Heart left ventricle (tissue), 16 donors: Measurements from ENCODE around the gene TRAF2. TPM values are rescaled to one million over a fixed set of nuclear protein-coding genes. Genes with fewer than 3 reads are reported as not detected.

Experiments used
- ATAC-seq, 4 donors: fragments of 200-7000 bp; cut with Tn5 transposase; one replicate each; pipeline ENCODE4 v1.9.1; 2020 to 2022; ENCODE audit warnings: moderate library complexity in 4 of 4, mild to moderate bottlenecking in 3 of 4, moderate number of reproducible peaks in 1 of 4
- DNase-seq, 5 donors: peaks; one replicate each; pipeline ENCODE4 v3.0.0-alpha.2; 2020
- H3K27ac ChIP-seq, 12 donors: fragments of 200-600 bp; sonication (generic) in 4 of 12; one replicate each; pipeline versions ENCODE4 v1.5.0 to v1.8.0; 2016 to 2022; ENCODE audit warnings: mild to moderate bottlenecking in 2 of 12
- H3K27me3 ChIP-seq, 9 donors: fragments of 200-600 bp; sonication (generic) in 2 of 9; one replicate each; pipeline versions ENCODE4 v1.5.1 to v1.8.0; 2016 to 2022; ENCODE audit warnings: mild to moderate bottlenecking in 3 of 9
- H3K36me3 ChIP-seq, 9 donors: fragments of 200-600 bp; sonication (generic) in 2 of 9; one replicate each; pipeline versions ENCODE4 v1.5.0 to v1.8.0; 2018 to 2022; ENCODE audit warnings: mild to moderate bottlenecking in 2 of 9
- H3K4me1 ChIP-seq, 12 donors: fragments of 200-600 bp; sonication (generic) in 4 of 12; one replicate each; pipeline versions ENCODE4 v1.5.0 to v1.8.0; 2016 to 2022; ENCODE audit warnings: mild to moderate bottlenecking in 3 of 12
- H3K4me3 ChIP-seq, 12 donors: fragments of 200-600 bp; sonication (generic) in 4 of 12; one replicate each; pipeline versions ENCODE4 v1.5.0 to v1.8.0; 2017 to 2022; ENCODE audit warnings: mild to moderate bottlenecking in 9 of 12, moderate library complexity in 4 of 12
- H3K9me3 ChIP-seq, 12 donors: fragments of 200-600 bp; sonication (generic) in 4 of 12; one replicate each; pipeline versions ENCODE4 v1.5.0 to v1.8.0; 2016 to 2022; ENCODE audit warnings: mild to moderate bottlenecking in 1 of 12
- CTCF ChIP-seq, 12 donors: fragments of 200-600 bp; sonication (generic) in 4 of 12; IDR thresholded peaks; one replicate each; pipeline versions ENCODE4 v1.5.0 to v1.8.0; 2018 to 2022; ENCODE audit warnings: antibody characterized with exemption in 12 of 12, mild to moderate bottlenecking in 5 of 12
- POLR2A ChIP-seq, 2 donors: fragments of 450-650 bp; IDR thresholded peaks; one replicate each; pipeline ENCODE4 v1.6.1; 2017; ENCODE audit warnings: antibody characterized with exemption in 2 of 2, mild to moderate bottlenecking in 2 of 2, moderate library complexity in 2 of 2
- WGBS, 4 donors: extraction: QIAGEN DNeasy Blood & Tissue Kit in 2 of 4; methylation state at CpG; one replicate each; pipeline versions ENCODE4 v1.1.5 to v1.1.7; 2013 to 2018; 5-methylcytosine and 5-hydroxymethylcytosine counted together
- intact Hi-C, 10 donors: fragments of 100-400 bp; cut with DNase I; formaldehyde crosslinking; loops; one replicate each; pipeline versions ENCODE4 v1.11.1 to v1.14.2; 2022
- polyA plus RNA-seq, 2 donors: library from polyadenylated mRNA; stranded (reverse); fragments of 200-250 nt; gene quantifications; one replicate each; pipeline ENCODE4 v1.2.3, GENCODE V29; 2013
- total RNA-seq, 9 donors: library from RNA; depleted of rRNA in 2 of 9; stranded (reverse); fragments of >200 nt in 2 of 9; fragmentation: NEBNext Ultra II Directional in 3 of 9; extraction: Animal tissue kit (Norgen Biotek cat#: 25700) in 3 of 9; gene quantifications; one replicate each; pipeline versions ENCODE4 v1.1.0 to v1.2.4, GENCODE V29; 2016 to 2023
- donor health status: ischemic (EF 13 %, LVEDD 7.1; RV severe dilation, severe dysfunction).
- donor health status: healthy with polysubstance abuse.
- donor health status: DM: no; HTN: yes; CAD: no.
- donor health status: DM: no; HTN: no; CAD: no.
- donor health status: ischemic (EF 25% LVEDD 6.9; RV normal size, moderate dysfunction).
- donor health status: ischemic (EF 25% LVEDD 5.7; RV mildly dilated, moderate dysfunction).
- donor health status: healthy.
- donor health status: DM: yes; HTN: yes; CAD: no.
- donor health status: ischemic (EF 35%, LVEDD 5.7; RV mildly dilated, moderate dysfunction).
- donor health status: nonischemic (EF 11% LVEDD 7.7; RV severe dilation, severe dysfunction).
- donor health status: DM: yes; HTN: yes; CAD: no.
- donor health status: PGD.
- donor health status: ischemic (EF 29% LVEDD 5.4; RV normal size, mild dysfunction).
- donor health status: nonischemic (EF 23%, LVEDD 6.1; RV moderate dilation, normal function).

Gene TRAF2
- total and polyA plus RNA-seq, 11 donors, result 6.3 to 28.3 (median 9.4) TPM

- DNase-seq, result peak; percentile 99
- peak; percentile 84 to 94 (median 89) for ATAC-seq
- TF ChIP-seq POLR2A (IDR thresholded peaks at IDR 0.05) (peak; percentile 71 to 85), CTCF (IDR thresholded peaks at IDR 0.05) (no peak)
- WGBS, 4 donors, result 0 to 1% (median 0%) methylated on average over 33 to 77 of the region's 77 CpGs
- H3K27me3 ChIP-seq, result peaks cover 0 to 28% (median 13%) of the 10 kb centered on the region in 9 donors
- peaks cover 0 to 15% (median 9%) of the 10 kb centered on the region in 9 donors for H3K36me3 ChIP-seq
- H3K27ac ChIP-seq, result peak within 1 kb of the TSS; percentile 80 to 97 (median 92)
- peaks cover 4 to 61% (median 27%) of the 10 kb centered on the region in 12 donors for H3K4me1 ChIP-seq
- H3K9me3 ChIP-seq, result no peaks in the 10 kb centered on the region
- intact Hi-C loops, result loop anchor here in 9 of 10 donors (1.0 to 10.0 kb wide), 11 partner anchors 18 to 188 kb away; partner anchors contain the start of genes TMEM141 (in 6 of the 9), FBXW5 (in 5 of the 9), TRAF2 (in 3 of the 9) and C8G (in 2 of the 9)
- H3K4me3 ChIP-seq, result peak within 1 kb of the TSS; percentile 63 to 93 (median 84)
Observed at GRCh38 chr9:136849038-136849959, 37.0 kb upstream of the TRAF2 start, which contains the start of gene PHPT1. Gene PHPT1, plus strand, starts transcription at chr9:136849409. Its CDS starts 22 bp downstream, at chr9:136849431.

- peaks cover 0 to 15% (median 9%) of the 10 kb centered on the region in 9 donors for H3K36me3 ChIP-seq
- intact Hi-C loops, result loop anchor here in 9 of 10 donors (1.0 to 10.0 kb wide), 11 partner anchors 17 to 187 kb away; partner anchors contain the start of genes FBXW5 (in 7 of the 9), TMEM141 (in 6 of the 9), TRAF2 (in 3 of the 9) and C8G (in 2 of the 9)
- peaks cover 0 to 23% (median 11%) of the 10 kb centered on the region in 9 donors for H3K27me3 ChIP-seq
- peak overlapping the region; percentile 63 to 93 (median 84) for H3K4me3 ChIP-seq
- WGBS, 4 donors, result 28 to 39% (median 34%) methylated on average over 24 to 43 of the region's 43 CpGs
- peaks cover 4 to 59% (median 26%) of the 10 kb centered on the region in 12 donors for H3K4me1 ChIP-seq
- H3K27ac ChIP-seq, result peak overlapping the region; percentile 80 to 97 (median 92)
- no peaks in the 10 kb centered on the region for H3K9me3 ChIP-seq
- peak in 1 of 5 donors; percentile 67 for DNase-seq
- ATAC-seq, result no peak
- no peak for TF ChIP-seq POLR2A (IDR thresholded peaks at IDR 0.05)
- TF ChIP-seq CTCF (IDR thresholded peaks at IDR 0.05), result no peak
Observed at GRCh38 chr9:136849960-136850865, 36.1 kb upstream of the TRAF2 start.

- Histone ChIP-seq H3K36me3 (peaks cover 0 to 15% (median 9%) of the 10 kb centered on the region in 9 donors), H3K4me1 (peaks cover 4 to 52% (median 26%) of the 10 kb centered on the region in 12 donors), H3K9me3 (no peaks in the 10 kb centered on the region), H3K27ac (peak overlapping the region in 8 of 12 donors; percentile 9 to 97 (median 92)), H3K4me3 (peak overlapping the region in 6 of 12 donors; percentile 67 to 93 (median 84)), H3K27me3 (peaks cover 0 to 15% (median 4%) of the 10 kb centered on the region in 9 donors)
- intact Hi-C loops, result loop anchor here in 3 of 10 donors (5.0 kb wide), 2 partner anchors 76 to 91 kb away; partner anchors contain the start of gene FBXW5 (in 2 of the 3)
- WGBS, 4 donors, result 73 to 80% (median 77%) methylated on average over 18 to 23 of the region's 23 CpGs
- TF ChIP-seq POLR2A (IDR thresholded peaks at IDR 0.05), result no peak
- TF ChIP-seq CTCF (IDR thresholded peaks at IDR 0.05), result no peak
- ATAC-seq, result no peak
- peak in 2 of 5 donors; percentile 28 to 55 for DNase-seq
Observed at GRCh38 chr9:136850866-136851775, 35.2 kb upstream of the TRAF2 start.
